Ramos (cell line): ENCODE data around the gene ZNF316.

Experiments used
- in situ Hi-C: fragments of 300-500 bp; cut with MboI; formaldehyde crosslinking; loops from one replicate; pipeline ENCODE4 v1.14.3; 2022; ENCODE audit warnings: low sequenced_read_pairs; ENCODE audit not compliant: unreplicated experiment

Gene ZNF316

GRCh38 chr7:6636741-6637543 is at the start of gene ZNF316:
Gene ZNF316, plus strand, starts transcription at chr7:6637318. Its CDS starts 5,092 bp downstream, at chr7:6642410.
- in situ Hi-C loops = no loop called here

GRCh38 chr7:6588566-6588965 is 48.6 kb upstream of the ZNF316 start:
- in situ Hi-C loops = no loop called here

DNA sequence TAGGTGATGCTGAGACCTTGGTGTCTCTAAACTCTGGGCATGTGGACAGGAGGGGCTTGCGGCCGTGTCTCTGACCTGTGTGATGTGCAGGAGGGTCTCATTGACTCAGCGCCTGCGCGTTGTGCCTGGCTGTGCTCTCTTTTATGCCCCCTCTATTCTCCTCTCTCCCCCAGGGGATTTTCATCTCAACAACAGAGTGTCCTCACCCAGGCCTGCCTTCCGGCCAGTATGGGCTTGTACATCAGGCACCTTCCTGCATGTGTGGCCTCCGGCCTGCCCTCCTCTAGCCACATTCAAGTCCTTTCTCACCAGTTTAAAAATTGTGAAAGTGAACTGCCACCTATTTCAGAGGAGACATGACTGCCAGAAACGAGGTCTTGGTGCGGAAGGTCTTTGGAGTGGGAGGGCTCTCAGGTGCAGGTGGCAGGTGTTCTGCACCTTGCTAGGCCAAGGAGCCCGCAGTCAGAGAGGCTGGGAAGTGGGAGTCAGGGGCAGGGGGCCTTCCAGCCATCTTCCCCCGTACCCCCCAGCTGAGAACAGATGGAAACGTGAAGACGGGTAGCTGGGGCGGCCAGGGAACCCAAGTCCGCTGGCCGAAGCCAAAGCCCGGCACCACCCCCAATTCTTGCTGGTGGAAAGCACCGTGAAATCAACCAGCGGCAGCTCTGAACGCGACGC is 47.8 kb upstream of the ZNF316 start:
- in situ Hi-C loops = no loop called here

DNA sequence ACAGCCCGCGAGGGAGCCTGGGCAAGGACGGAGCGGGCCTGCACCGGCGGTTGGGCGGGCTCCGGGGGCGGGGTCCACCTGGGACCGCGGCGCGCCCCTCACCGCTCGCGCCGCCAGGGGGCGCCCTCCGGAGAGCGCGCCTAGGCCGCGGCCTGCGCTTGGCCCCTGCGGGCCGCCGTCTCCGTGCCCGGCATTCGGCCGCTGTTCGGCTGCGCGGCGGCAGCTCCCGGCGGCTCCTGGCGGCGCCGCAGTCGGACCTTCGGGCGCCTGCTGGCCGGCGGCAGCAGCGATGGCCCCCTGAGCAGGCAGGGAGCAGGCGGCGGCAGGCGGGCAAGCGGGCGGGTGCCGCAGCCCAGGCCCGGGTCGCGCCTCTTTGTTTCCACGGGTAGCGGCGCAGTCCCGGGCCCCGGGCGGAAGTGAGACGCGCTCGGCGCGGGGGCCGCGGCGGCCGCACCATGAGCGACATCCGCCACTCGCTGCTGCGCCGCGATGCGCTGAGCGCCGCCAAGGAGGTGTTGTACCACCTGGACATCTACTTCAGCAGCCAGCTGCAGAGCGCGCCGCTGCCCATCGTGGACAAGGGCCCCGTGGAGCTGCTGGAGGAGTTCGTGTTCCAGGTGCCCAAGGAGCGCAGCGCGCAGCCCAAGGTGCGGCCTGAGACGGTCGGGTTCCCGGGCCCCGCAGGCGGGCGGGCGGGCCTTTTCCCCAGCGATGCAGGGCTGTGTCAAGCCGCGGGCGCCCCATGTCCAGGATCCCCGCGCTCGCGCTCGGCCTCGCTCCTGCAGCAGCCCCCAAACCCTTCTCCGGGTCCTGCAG is 47.1 kb upstream of the ZNF316 start, which contains the start of gene INTS15:
Gene INTS15 (plus strand): TSS at position 193 of the 816 bp plus-strand sequence. CDS start 263 bp downstream, at position 456.
- in situ Hi-C loops = no loop called here

- in situ Hi-C loops = no loop called here
Measured at GRCh38 chr7:6590645-6591110, 46.4 kb upstream of the ZNF316 start.

GRCh38 chr7:6600093-6600492 is 37.0 kb upstream of the ZNF316 start:
- in situ Hi-C loops = no loop called here

- in situ Hi-C loops = no loop called here
Measured at GRCh38 chr7:6604458-6604857, 32.7 kb upstream of the ZNF316 start.

- in situ Hi-C loops = loop anchor here (5.0 kb wide), 1 partner anchor 85 kb away; no protein-coding TSS in a partner anchor
Measured at GRCh38 chr7:6606866-6607583, 30.1 kb upstream of the ZNF316 start.

DNA sequence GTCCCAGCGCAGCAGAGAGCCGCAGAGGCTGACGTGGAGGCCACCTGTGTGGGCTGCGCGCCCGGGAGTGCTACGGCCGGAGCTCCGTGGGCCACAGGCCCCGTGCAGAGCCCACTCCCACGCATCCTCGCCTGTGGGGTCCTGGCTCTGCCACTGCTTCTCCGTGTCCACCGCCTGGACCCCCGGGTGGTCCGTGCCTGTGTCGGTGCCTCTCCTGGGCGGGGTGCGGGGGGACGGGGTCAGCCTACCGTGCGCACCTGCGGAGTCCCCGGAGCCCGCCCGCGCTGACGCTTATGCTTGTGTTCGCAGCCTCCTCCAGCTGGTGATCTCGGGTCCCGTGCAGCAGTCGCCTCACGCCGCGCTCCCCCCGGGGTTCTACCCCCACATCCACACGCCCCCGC is 29.5 kb upstream of the ZNF316 start:
- in situ Hi-C loops = loop anchor here (5.0 kb wide), 1 partner anchor 85 kb away; no protein-coding TSS in a partner anchor

DNA sequence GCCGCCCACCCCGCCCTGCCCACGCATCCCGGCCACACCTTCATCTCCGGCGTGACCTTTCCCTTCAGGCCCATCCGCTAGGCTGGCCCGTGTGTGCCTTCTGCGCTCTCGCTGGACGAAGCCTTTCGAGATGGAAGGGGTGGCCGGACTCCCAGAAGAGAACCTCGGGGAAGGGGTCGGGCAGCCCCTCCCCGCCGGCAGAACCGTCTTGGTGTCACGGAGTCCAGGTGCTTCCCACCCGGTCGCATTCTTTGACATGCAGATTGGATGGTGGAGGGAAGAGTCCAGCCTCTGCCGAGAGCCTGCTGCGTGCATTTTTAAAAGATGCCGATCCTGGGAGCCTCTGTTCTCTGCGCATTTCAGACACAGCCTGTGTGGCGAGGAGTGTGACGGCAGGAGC is 29.0 kb upstream of the ZNF316 start:
- in situ Hi-C loops = loop anchor here (5.0 kb wide), 1 partner anchor 86 kb away; no protein-coding TSS in a partner anchor

DNA sequence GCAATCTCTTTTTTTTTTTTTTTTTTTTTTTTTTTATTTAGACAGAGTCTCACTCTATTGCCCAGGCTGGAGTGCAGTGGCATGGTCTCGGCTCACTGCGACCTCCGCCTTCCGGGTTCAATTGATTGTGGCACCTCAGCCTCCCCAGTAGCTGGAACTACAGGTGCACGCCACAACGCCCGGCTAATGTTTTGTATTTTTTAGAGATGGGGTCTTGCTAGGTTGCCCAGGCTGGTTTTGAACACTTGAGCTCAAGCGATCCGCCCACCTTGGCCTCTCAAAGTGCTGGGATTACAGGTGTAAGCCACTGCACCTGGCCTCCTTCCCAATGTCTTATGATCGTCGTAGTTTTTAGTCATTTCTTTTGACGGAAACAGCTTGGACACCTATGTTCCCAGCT is 28.3 kb upstream of the ZNF316 start:
- in situ Hi-C loops = loop anchor here (5.0 kb wide), 1 partner anchor 86 kb away; no protein-coding TSS in a partner anchor

GRCh38 chr7:6612819-6613218 is 24.3 kb upstream of the ZNF316 start:
- in situ Hi-C loops = no loop called here

- in situ Hi-C loops = no loop called here
Measured at GRCh38 chr7:6613706-6614105, 23.4 kb upstream of the ZNF316 start.

DNA sequence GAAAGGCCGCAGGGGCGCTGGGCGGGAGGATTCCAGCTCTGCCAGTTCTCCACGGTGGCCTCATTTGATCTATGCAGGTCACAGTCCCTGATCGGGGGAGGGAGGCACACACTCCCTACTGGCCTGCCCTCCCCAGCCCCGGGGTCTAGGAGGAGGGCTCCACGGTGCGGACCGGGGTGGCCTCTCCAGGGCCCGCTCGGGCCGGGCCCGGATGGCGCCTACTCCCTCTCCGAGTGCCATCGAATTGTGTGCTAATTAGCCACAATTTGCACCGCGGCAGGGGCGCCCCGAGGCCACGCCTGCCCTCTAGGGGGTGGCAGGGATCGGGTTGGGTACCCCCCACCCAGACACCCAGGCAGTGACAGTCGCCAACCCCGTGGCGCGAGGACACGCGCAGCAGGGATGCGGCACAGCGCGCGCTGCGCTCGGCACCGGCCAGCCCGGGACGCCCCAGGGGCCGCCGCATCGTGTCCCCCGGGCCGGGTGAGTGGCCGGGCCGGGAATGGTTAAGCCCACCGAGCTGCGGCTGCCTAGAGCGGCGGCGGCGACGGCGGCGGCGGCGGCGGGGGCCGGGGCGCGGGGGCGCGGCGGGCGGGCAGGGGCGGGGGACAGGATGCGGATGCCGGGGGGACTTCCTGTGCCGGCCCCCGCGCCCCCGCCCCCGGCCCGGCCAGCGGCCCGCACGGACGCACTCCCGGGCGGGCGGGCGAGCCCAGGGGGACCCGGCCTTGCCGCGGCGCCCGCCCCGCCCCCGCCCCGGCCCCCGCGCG is 22.0 kb upstream of the ZNF316 start, which contains the start of gene ZNF853:
Gene ZNF853 (plus strand): TSS at position 658 of the 770 bp plus-strand sequence. CDS start 565 bp downstream, outside the sequence.
- in situ Hi-C loops = no loop called here

GRCh38 chr7:6615723-6616555 is 21.2 kb upstream of the ZNF316 start:
- in situ Hi-C loops = no loop called here

- in situ Hi-C loops = no loop called here
Measured at GRCh38 chr7:6616854-6617643, 20.1 kb upstream of the ZNF316 start.

DNA sequence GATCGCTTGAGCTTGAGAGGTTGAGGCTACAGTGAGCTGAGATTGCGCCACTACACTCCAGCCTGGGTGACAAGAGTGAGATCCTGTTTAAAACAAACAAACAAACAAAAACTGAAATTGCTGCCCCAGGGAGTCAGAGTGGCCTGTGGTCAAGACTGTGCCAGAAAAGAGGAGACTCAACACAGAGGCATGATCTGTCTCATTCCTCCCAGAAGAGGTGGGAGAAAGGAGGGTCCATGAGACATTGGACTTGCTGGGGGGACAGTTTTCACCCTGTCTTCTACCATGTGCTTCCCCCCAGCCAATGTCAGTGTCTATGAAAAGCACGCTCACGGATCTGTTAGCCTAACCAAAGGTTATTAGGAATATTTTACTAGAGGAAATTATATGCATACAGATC is 18.5 kb upstream of the ZNF316 start:
- in situ Hi-C loops = no loop called here
